Gastrocnemius medialis (tissue), 4 donors: ENCODE data around the gene BRI3.

ENCODE experiments used
- CTCF ChIP-seq, 5 experiments: fragments of 450-650 bp in 3 of 5; fragments of 200-600 bp in 2 of 5; sonication (generic) in 2 of 5; IDR thresholded peaks in 4 of 5; conservative IDR thresholded peaks in 1 of 5; 1 replicate in 4 of 5; 2 replicates in 1 of 5; pipeline ENCODE4 v1.5.1; 2016 to 2019; ENCODE audit warnings: antibody characterized with exemption in 5 of 5, mild to moderate bottlenecking in 3 of 5, moderate library complexity in 3 of 5
- POLR2A ChIP-seq, 2 donors: fragments of 450-650 bp; IDR thresholded peaks; one replicate each; pipeline ENCODE4 v1.6.1; 2017; ENCODE audit warnings: antibody characterized with exemption in 2 of 2, mild to moderate bottlenecking in 2 of 2, moderate library complexity in 2 of 2

- TF ChIP-seq CTCF (IDR thresholded peaks at IDR 0.05 in 4 of 5, conservative IDR thresholded peaks at IDR 0.05 in 1 of 5) (no peak), POLR2A (IDR thresholded peaks at IDR 0.05) (no peak)
Measured at GRCh38 chr7:98248156-98248555, 33.3 kb upstream of the BRI3 start.
